Choroid plexus epithelial cell (primary cell): ENCODE data around the gene RNF19B.

Source experiments
- DNase-seq: peaks from one replicate; pipeline ENCODE4 v3.0.0-alpha.2; 2010; ENCODE audit warnings: low read depth
- H3K4me3 ChIP-seq: 2 replicates; pipeline ENCODE4 v1.5.1; 2011; ENCODE audit warnings: low read depth, mild to moderate bottlenecking, control low read depth, low read length, moderate library complexity
- TF ChIP-seq, protein P1 (sequence below): conservative IDR thresholded peaks from 2 replicates; pipeline ENCODE4 v1.5.1; 2011; ENCODE audit warnings: low read depth, mild to moderate bottlenecking, control low read depth, inconsistent platforms, low read length, moderate library complexity

Gene RNF19B

DNA sequence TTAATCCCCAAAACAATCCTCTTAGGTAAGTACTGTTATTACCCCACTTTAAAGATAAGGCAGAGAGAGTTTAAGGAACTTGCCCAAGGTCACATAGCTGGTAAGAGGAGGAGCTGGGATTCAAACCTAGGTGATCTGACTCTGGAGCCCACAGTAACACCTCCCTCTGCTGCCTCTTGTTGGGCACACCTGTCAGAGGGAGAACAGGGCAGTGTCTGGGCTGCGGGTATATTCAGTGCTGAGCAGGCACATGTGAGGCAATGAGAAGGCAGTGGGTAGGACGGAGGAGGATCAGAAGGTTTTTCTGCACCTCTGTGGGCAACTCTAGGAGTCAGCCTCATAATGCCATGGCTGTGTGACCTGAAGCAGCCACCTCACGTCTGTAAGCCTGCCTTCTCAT is 76.5 kb downstream of the RNF19B start:
- no peak for DNase-seq
- TF ChIP-seq, protein P1, sequence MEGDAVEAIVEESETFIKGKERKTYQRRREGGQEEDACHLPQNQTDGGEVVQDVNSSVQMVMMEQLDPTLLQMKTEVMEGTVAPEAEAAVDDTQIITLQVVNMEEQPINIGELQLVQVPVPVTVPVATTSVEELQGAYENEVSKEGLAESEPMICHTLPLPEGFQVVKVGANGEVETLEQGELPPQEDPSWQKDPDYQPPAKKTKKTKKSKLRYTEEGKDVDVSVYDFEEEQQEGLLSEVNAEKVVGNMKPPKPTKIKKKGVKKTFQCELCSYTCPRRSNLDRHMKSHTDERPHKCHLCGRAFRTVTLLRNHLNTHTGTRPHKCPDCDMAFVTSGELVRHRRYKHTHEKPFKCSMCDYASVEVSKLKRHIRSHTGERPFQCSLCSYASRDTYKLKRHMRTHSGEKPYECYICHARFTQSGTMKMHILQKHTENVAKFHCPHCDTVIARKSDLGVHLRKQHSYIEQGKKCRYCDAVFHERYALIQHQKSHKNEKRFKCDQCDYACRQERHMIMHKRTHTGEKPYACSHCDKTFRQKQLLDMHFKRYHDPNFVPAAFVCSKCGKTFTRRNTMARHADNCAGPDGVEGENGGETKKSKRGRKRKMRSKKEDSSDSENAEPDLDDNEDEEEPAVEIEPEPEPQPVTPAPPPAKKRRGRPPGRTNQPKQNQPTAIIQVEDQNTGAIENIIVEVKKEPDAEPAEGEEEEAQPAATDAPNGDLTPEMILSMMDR, result no peak

DNA sequence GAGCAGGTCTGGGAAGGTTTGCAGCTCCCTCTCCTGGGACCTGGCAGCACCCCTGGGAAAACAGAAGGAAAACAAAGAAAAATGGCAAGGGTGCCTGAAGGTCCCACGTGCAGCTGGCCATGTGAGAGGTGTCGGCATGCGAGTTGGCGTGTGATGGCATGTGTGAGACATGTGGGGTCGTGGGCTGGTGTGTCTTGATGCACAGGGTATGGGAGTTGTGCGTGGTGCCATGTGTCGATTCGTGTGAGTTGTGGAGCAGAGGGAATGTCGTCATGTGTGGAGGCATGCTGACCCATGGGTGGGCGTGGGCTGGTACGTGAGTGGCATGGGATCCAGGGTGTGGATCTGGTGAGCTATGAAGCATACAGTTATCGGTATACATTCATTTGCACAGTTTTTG is 77.0 kb downstream of the RNF19B start:
- DNase-seq, result no peak
- TF ChIP-seq, protein P1, result no peak
- H3K4me3 ChIP-seq, result no peak overlapping the region

More for the DNA sequence above, 76.5 kb downstream of the RNF19B start:
- no peak overlapping the region for H3K4me3 ChIP-seq

- TF ChIP-seq, protein P1, result no peak
- no peak overlapping the region for H3K4me3 ChIP-seq
- DNase-seq, result no peak
These were observed 77.7 kb downstream of the RNF19B start for GRCh38 chr1:32886828-32887414.
